Stimulated activated CD8-positive, alpha-beta memory T cell treated with anti-CD3 and anti-CD28 coated beads, Interleukin-7, amount 100 ng/mL, for 48 hours (primary cell): Measurements from ENCODE around the gene TCOF1.

Experiments
- DNase-seq, 2 donors: peaks; one replicate each; pipeline ENCODE4 v3.0.0-alpha.2; 2020; ENCODE audit warnings: low read depth in 1 of 2; ENCODE audit errors: extremely low read depth in 1 of 2

The TCOF1 gene

DNA sequence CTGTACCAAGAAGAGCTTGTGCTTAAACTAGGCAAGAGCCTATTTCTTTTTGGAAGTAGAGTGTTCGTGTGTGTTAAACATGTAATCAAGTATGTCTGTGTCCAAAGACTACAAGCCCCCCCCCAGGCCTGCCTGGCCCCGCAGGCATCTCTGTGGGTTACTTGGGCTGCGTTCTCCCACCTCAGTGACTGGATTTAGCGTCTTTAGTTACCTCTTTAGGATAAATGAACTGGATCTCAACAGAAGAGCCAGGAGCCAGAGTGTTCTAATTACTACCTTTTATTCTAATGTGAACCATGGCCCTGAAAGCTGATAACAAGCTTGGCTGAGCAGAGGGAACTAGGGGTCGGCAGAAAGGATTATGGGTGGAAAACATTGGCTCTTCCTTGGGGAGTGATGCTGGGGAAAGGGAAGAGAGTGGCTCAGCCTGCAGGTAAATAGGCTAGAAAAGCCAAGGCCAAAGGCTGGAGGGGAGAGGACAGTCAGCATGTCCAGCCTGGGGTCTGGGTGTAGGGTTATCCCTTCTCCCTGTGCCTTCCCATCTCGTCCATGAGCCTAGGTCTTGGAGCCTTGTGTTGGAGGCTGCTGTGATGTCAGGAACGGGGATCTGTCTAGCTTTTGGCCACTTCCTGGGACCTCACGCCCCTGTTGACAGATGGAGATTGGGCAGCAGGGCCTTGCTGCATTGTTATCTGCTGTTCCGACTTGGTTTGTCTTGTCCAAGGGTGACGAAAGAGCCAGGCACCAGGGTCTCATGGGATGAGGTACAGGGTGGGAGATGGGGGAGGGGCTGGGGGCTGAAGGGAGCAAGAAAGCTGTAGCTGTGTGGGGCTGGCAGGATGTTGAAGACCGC is 44.1 kb downstream of the TCOF1 start:
- DNase-seq = no peak

DNA sequence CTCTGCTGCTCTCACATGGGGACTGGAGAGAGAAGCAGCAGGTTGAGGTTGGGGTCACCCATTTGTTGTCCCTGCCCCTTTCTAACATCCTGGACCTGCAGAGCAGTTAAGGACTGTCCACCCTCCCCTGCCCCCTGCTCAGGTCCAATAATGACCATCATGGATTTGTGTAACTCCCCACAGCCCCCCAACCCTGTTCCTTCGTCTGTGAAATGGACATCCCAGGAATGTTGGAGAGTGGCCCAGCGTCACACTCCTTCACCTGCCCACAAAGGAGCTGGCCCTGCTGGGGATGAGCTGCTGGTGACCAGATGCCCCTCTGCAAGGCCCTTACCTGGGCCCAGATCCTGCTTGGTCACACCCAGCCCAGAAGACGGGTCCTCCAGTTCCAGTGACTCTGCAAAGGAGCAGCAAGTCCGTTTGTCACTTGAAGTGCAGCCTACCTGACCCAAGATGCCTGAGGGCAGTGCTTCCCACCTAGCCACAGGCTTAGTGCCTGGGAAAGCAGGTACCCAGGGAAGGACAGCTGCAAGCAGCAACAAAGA is 44.8 kb downstream of the TCOF1 start:
- no peak for DNase-seq

DNA sequence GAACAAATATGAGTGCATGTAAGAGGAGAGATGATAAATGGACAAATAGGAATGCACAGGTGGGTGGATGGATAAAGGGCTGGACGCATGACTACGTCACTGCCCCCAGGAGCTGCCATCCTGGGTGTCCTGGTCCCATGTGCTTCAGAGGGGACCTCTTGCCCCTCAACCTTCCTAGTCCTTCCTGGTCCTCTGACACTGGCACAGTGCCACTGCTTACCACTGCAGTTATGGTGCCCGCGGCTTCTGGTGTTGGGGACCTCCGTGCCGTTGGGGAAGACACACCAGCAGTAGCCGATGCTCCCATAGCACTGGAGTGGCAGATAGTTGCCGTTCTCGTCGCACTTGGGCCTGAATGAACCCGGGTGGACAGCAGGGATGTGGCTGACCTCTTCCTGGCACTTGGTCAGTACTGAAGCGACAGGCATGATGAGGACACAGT is 45.4 kb downstream of the TCOF1 start:
- DNase-seq = no peak

DNA sequence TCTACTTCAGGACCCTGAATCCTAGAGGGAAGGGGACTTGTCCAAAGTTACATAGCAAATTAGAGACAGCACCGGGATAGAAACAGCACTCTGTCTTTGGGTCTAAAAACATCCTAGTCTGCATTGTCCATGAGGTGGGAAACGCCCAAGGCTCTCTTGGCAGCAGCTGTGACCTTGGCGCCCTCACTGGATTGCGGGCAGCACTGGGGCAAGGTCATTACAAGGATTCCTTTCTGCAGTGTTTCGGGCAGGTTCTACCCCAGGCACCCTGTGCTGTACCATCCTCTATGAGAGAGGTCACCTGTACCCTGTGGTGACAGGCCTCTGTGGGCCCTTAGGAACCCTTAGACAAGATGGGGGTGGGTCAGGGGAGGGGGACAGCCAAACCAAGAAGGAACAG is 46.6 kb downstream of the TCOF1 start:
- DNase-seq = no peak

DNA sequence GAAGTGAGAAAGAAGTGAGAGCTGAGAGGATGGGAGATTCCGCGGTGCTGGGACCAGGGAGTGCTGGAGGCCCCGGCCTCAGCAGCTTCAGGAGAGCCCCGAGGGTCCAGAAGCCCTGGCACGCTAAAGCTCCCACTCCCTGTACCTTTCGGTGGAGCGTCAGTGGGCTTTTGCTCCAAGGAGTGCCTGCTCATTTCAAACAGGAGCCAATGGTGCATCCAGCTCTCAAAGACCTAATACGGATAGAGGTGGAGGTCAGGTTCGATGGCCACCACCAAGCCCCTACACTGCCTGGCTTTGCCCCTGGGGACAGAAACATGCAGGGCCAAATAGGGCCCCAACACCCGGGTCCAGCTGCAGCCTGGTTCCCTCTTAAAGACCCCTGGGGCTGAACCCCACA is 47.0 kb downstream of the TCOF1 start:
- no peak for DNase-seq

DNA sequence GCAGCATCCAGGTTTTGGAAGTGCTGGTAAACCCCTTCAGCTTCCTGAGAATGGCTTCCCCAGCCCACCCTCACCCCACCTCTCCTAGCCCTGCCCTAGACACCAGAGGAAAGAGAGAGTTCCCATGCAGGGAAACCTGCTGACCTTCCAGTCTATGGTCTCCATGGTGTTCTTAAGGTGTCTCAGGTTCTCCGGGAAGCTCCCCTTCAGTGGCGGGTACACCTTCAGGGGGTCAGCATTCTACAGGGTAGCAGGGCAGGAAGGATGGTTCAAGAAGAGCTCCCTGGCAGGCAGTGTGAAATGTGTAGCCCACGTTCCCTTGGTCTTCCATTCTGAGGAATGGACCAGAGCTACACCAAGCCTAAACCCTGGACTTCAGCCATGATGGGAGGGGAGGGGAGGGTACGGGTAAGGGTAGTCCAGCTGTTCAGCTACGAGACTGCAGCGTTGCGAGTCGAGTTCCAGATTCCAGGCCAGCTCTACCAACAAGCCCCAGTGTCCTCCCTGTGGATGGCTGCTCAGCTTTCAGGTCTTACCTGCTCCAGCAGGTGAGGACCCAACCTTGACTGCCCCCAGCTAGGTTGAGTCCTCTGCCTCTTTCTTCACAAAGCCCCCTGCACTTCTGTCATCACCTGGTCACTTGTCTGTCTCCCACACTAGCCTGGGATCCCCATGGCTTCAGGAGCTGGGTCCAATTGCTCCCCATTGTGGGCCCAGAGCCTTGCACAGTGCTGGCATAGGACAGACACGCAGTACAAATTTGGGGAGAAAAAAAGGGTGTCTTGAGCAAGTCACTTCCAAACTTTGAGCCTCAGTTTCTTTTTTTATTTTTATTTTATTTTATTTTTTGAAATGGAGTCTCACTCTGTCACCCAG is 47.7 kb downstream of the TCOF1 start:
- no peak for DNase-seq

DNA sequence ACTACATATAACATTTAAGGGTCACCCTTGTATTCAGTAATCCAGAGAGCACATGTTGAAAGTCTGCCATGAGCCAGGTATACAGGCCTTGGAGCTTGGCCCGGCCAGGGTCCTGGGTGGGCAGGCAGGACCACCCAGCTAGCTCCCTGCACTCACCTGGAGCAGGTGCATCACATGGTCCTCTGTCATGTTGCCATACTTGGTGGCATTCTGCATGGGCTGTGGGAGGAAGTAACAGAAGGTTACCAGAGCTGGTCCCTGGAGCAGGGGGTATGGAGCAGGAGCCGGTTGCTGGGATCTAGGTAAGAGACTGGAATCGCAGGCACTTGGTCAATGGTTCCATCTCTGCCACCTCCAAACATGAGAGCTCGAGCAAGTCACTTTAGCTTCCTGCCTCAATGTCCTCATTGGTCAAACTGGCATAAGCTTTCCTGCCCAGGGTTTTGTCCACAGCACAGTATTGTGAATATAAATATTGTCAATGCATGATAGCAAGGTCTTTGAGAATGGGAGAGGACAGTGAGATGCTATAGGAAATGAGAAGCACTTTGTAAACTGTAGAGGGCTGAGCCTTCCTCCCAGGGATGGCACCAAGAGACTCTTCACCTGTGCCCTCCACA is 48.7 kb downstream of the TCOF1 start:
- DNase-seq = no peak

DNA sequence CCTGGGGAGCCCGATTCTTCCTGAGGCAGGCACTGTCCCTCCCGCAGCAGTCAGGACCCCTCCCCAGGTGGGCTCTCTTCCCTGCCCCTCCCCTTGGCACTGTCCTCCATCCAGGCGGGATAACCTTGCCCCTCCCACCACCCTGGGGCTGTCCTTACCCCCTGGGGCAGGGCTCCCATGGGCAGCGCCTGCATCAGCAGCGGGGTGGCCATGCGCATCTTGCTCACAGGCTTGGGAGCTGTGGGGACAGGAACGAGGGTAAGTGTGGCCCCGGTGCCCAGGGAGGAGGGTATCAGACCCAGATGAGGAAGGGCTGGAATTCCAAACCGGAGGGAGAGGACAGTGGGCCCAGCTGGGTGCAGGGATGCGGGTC is 49.2 kb downstream of the TCOF1 start:
- DNase-seq = no peak

DNA sequence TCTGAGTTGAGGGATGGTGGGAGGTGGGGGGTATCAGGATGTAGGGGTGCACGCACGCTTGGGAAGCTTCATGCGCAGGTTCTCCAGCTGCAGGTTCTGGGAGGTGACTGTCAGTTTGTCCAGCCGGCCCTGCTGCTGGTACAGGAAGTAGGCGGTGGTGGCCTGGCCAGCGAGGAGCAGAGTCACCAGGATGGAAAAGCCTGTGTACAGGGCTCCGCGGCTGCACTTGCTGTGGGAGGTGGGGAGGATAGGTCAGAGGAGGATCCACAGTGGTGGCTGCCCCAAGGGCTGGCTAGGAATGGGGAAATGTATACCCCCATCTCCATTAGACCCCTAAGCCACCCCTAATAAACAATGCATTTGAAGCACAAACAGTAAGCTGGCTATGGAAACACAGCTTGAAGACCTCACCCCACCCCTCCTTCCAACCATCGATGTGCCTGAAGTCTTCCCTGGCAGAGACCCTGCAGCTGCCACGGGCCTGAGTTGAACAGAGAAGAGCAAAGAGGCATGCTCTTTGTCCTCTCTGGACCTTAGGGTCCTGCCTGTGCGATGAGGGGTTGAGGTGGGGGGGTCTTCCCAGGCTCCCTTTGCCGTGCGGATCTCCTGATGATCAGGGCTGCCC is 49.7 kb downstream of the TCOF1 start:
- DNase-seq = no peak

DNA sequence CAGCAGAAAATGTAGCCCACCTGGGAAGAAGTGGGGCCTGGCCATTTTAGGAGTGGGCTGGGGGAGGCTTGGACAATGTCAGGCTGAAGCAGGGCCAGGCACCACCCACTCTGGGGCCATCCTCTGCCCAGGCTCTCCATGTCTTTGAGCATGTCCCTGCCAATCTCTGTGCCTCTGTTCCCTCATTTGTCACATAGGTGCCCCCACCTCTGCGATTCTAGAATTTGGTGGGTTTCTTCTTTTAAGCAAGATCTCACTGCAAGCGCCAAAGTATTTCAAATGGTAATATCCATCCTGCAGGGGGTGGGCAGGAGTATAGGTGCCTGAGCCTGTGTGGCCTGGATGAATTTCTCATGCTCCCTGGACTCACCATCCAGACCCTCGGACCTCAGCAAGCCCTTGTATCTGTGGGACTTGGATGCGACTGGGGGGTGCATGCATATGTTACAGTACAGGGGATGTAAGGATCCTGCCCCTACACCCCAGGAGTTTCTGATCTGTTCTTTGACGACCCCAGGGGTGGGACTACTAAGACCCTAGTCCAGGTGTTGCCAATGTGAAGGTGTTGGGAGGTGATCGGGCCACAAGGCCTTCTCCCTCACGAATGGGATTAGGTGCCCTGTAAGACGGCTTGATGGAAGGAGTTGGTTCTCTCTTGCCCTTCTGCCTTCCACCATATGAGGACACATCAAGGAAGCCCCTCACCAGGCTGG is 50.9 kb downstream of the TCOF1 start:
- DNase-seq = no peak

DNA sequence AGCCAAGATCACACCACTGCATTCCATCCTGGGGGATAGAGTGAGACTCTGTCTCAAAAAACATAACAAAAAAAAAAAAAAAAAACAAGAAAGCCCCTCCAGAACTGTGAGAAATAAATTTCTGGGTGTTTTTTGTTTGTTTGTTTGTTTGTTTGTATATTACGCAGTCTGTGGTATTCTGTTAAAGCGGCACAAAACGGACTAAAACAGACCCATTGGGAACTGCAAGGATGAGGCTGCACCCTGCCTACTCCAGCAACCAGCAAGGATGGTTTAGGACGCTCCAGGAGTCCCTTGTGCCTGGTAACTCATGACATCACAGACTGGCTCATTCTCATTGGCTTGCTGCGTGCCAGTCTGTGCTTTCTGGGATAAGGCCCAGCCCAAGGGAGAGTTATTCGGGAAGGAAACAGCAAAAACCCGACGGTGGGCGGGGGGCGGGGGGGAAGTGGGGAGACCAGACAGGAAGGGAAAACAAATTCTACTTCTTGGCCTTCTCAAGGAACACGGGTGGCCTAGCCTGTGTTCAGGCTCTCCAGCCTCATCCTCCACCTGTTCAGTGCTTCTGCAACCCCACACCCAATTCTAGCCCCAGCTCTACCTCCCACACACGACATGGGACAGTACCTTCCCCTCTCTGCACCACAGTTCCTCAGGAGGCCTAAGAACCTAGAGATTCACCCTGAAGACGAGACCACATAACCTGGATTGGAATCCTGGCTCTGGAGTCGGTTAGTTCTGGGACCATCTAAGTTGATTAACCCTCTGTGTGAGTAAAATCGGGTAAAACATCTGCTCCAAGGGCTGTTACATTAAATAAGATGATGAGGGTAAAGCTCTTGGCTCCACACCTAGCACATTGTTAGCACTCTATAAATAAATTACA is 52.4 kb downstream of the TCOF1 start:
- peak in 1 of 2 donors; percentile 27 for DNase-seq

DNA sequence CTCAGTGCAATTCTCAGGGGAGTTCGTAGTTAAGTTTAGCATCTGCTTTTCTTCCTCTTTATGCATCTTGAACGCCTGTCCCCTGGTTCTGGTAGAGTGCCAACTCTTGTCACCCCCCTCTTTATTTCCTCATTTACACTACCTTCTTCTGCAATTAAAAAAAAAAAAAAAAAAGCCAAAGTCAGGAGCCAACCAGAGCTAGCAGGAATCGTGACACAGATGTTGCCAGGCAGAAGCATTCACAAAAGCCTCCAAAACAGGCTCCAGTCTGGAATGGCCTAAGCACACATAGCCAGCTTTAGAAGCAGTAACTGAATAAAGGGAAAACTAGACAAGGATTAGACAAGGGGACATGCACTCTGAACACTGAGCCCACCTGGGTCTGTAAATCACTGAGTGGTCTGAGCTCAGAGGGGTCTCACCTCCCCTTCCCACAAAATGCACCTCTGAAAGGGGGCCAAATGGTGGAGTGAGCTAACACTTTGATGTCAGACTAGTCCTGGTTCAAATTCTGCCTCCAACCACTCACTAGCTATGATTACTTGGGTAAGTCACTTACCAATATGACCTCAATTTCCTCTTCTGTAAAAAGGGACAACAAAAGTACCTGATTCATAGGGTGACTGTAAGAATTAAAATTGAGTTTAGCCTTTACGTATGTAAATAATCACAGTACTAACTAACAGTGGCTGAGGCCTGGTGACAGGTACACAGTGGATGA is 53.2 kb downstream of the TCOF1 start:
- peak in 1 of 2 donors; percentile 12 for DNase-seq

DNA sequence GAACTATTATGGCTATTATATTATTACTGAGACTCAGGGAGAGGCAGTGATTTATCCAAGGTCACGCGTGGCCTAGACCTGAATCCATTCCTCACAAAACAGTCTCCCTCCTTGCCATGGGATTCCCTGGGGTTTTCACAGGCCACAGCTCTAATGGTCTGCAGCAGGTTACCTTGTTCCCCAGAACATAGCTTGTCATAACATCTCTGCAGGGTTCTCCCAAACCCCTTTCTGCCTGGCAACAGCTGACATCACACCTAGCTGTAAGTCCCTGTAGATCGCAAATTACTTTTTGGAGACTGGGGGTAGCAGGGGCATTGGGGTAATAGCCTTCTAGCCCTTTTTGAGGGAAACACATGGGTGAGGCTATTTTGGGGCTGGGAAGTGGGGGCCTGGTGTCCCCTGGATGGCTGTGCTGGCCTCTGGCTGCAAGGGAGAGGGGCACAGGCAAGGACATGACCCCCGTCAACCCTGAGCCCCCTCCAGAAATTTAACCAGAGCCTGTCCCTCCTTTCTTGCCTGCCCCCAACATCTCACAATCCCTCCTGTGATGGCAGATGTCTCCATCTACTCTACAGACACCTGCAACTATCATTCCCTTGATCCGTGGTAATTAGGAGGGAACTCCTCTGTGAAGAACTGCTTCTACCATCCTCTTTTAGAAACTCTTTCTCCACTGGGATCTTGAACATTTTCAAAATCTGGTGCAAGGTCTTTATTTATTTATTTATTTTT is 53.9 kb downstream of the TCOF1 start:
- peak in 1 of 2 donors; percentile 64 for DNase-seq

DNA sequence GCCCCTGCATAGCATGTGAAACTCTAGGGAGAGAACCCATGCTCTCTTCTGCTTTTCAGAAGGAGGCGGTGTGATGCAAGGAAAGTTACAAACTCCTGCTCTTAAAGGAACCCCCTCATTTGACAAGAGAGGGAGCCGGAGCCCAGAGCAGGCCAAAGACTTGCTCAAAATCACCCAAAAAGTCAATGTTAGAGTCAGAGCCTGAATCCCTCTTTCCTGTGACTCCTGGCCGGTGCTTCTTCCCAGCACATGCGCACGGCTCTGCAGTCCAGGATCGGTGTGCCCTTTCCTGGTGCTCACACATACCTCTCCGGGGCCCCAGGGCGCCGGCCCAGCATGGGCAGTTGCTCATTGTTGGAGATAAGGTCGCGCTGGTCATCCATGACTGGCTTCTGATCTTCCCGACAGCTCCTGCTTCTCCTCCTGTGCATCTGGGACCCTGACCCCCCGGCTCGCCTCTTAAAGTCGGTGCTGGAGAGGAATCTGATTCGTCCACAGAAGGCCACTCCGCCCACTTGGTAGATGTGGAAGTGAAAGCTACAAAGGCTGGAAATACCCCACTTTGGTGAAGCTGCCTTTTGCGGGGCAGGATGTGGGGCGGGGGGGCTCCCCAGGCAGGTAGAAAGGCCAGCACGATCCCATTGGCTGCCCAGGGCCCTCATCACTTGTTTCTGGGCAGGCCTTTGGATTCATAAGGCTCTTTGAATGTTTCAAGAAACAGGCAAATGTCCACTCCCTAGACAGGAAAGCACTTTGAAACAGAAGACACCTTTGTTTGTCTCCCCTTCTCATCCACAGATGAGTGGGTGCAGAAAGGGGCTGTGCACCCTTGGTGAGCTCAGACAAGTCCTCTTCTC is 55.0 kb downstream of the TCOF1 start, which contains the start of gene CD74:
CD74 (minus strand) TSS at position 592 of the 857 bp plus-strand sequence; CDS start at position 431, 161 bp downstream.
- peak; percentile 83 to 89 for DNase-seq

DNA sequence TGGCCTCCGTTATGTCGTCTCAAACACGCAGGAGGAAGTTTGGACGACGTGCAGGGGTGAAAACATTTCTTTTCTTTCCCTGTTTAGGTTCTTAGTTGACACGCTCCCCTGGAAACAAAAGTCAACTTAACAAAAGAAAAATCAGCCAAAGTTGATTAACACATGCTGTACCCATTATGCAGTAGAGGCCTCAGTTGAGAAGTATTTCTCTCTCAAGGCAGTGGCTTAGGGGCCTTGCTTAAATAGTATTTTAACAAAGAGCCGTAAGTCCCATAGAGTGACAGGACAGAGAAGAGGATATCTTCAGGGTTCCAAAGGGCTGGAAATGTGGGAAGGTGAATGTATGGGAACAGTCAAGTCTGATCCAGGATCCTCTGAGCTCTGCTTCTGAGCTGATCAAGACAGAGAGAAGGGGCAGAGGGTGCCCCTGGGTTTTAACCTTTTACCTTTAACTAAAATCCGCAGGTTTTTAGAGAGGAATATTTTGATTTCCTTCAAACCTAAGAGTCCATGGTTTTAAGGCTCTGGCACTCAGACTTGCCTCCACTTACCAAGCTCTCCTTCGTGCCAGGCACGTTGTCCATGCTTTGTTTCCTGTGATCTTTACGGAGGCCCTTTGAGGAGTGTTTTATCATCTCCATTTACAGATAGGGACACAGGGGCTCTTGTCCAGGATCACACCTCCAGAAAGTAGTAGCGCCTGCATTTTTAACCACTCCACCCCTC is 55.8 kb downstream of the TCOF1 start:
- DNase-seq = no peak
